Measurements from ENCODE around the gene CD300LD.

GRCh38 chr17:74584292-74585060 lies 7.6 kb downstream of the CD300LD start:
- TF ChIP-seq CBX3 (IDR thresholded peaks at IDR 0.05; ENCODE audit: borderline replicate concordance, low read depth) = no peak
- TF ChIP-seq CTCF (IDR thresholded peaks at IDR 0.05 in 2 of 3, conservative IDR thresholded peaks at IDR 0.05 in 1 of 3; ENCODE audit: control insufficient read depth in 2 of 3, extremely low read depth in 1 of 3, insufficient read depth in 1 of 3, low read depth in 3 of 3, low read length in 3 of 3) = no peak
- no peak for TF ChIP-seq DPF2 (IDR thresholded peaks at IDR 0.05)
- TF ChIP-seq SPI1 (IDR thresholded peaks at IDR 0.05; ENCODE audit: borderline replicate concordance, insufficient read depth, low read depth, low read length) = no peak
- no peak for TF ChIP-seq REST (IDR thresholded peaks at IDR 0.05; ENCODE audit: low read depth, low read length)
- no peak for TF ChIP-seq MEF2A (IDR thresholded peaks at IDR 0.05; ENCODE audit: insufficient read depth, low read depth, low read length)
- no peak for TF ChIP-seq USF1 (IDR thresholded peaks at IDR 0.05; ENCODE audit: borderline replicate concordance, extremely low read length, insufficient read depth, low read depth, low read length)
- no peak for TF ChIP-seq POLR2A (IDR thresholded peaks at IDR 0.05; ENCODE audit: low read depth, low read length)

Data from GM12878 (cell line).